Muscle of back (tissue), 11 donors: ENCODE results near the gene KCNIP4. TPM values are rescaled to one million over a fixed set of nuclear protein-coding genes. Genes with fewer than 3 reads are reported as not detected.

Experiments used
- DNase-seq, 3 donors: peaks; one replicate each; pipeline versions ENCODE4 v3.0.0 to v3.0.0-alpha.2; 2013
- polyA plus RNA-seq, 10 donors: library from polyadenylated mRNA; unstranded; fragments of 120-200 nt; gene quantifications; one replicate each; pipeline ENCODE4 v1.2.1, GENCODE V29; 2013; ENCODE audit not compliant: insufficient read length in 10 of 10

Gene KCNIP4
- polyA plus RNA-seq, 10 donors = 1.5 to 3.5 (median 2.9) TPM

- DNase-seq = peak in 1 of 3 donors; percentile 6
These were observed 46.7 kb downstream of the KCNIP4 start for GRCh38 chr4:21901831-21902230.

GRCh38 chr4:21901281-21901680 lies 47.3 kb downstream of the KCNIP4 start:
- DNase-seq = no peak

- no peak for DNase-seq
These were observed 48.4 kb downstream of the KCNIP4 start for GRCh38 chr4:21900211-21900610.

- DNase-seq = no peak
These were observed 50.5 kb downstream of the KCNIP4 start for GRCh38 chr4:21898101-21898500.

GRCh38 chr4:21896767-21897166 lies 51.8 kb downstream of the KCNIP4 start:
- no peak for DNase-seq

- peak; percentile 9 to 43 (median 13) for DNase-seq
These were observed 55.4 kb downstream of the KCNIP4 start for GRCh38 chr4:21893136-21893535.

GRCh38 chr4:21890231-21890630 lies 58.3 kb downstream of the KCNIP4 start:
- no peak for DNase-seq

- DNase-seq = peak in 1 of 3 donors; percentile 78
These were observed 60.2 kb downstream of the KCNIP4 start for GRCh38 chr4:21888195-21888976.

GRCh38 chr4:21887481-21887880 lies 61.1 kb downstream of the KCNIP4 start:
- DNase-seq = no peak

GRCh38 chr4:21885770-21886169 lies 62.8 kb downstream of the KCNIP4 start:
- DNase-seq = no peak

GRCh38 chr4:21885241-21885640 lies 63.3 kb downstream of the KCNIP4 start:
- DNase-seq = no peak

GRCh38 chr4:21884615-21885014 lies 64.0 kb downstream of the KCNIP4 start:
- DNase-seq = no peak

- no peak for DNase-seq
These were observed 66.3 kb downstream of the KCNIP4 start for GRCh38 chr4:21882051-21882839.

GRCh38 chr4:21879187-21879586 lies 69.4 kb downstream of the KCNIP4 start:
- no peak for DNase-seq

- DNase-seq = no peak
These were observed 71.9 kb downstream of the KCNIP4 start for GRCh38 chr4:21876711-21877110.

GRCh38 chr4:21873145-21873544 lies 75.4 kb downstream of the KCNIP4 start:
- DNase-seq = no peak

GRCh38 chr4:21872101-21872500 lies 76.5 kb downstream of the KCNIP4 start:
- DNase-seq = no peak

- DNase-seq = no peak
These were observed 78.4 kb downstream of the KCNIP4 start for GRCh38 chr4:21869978-21870745.

- DNase-seq = no peak
These were observed 83.9 kb downstream of the KCNIP4 start for GRCh38 chr4:21864686-21865085.

- DNase-seq = no peak
These were observed 85.7 kb downstream of the KCNIP4 start for GRCh38 chr4:21862917-21863316.

GRCh38 chr4:21858971-21859370 lies 89.6 kb downstream of the KCNIP4 start:
- no peak for DNase-seq

- DNase-seq = no peak
These were observed 91.8 kb downstream of the KCNIP4 start for GRCh38 chr4:21856754-21857153.
